OCI-LY7 (cell line): ENCODE measurements around the gene TEKT2.

Experiments
- EZH2phosphoT487 ChIP-seq: fragments of 200-600 bp; sonication (generic); IDR thresholded peaks from 2 replicates; pipeline ENCODE4 v1.6.1; 2018; ENCODE audit warnings: low read depth, borderline replicate concordance, mild to moderate bottlenecking, mixed run types, antibody characterized with exemption, low read length, moderate library complexity, mixed read lengths
- TF ChIP-seq, protein P1 (sequence below): fragments of 200-600 bp; sonication (generic); conservative IDR thresholded peaks from 2 replicates; pipeline ENCODE4 v1.5.1; 2014; ENCODE audit warnings: mild to moderate bottlenecking, antibody characterized with exemption, low read length, moderate library complexity, mixed read lengths

GRCh38 chr1:36081926-36082485 lies 1.9 kb upstream of the TEKT2 start:
- TF ChIP-seq, protein P1, sequence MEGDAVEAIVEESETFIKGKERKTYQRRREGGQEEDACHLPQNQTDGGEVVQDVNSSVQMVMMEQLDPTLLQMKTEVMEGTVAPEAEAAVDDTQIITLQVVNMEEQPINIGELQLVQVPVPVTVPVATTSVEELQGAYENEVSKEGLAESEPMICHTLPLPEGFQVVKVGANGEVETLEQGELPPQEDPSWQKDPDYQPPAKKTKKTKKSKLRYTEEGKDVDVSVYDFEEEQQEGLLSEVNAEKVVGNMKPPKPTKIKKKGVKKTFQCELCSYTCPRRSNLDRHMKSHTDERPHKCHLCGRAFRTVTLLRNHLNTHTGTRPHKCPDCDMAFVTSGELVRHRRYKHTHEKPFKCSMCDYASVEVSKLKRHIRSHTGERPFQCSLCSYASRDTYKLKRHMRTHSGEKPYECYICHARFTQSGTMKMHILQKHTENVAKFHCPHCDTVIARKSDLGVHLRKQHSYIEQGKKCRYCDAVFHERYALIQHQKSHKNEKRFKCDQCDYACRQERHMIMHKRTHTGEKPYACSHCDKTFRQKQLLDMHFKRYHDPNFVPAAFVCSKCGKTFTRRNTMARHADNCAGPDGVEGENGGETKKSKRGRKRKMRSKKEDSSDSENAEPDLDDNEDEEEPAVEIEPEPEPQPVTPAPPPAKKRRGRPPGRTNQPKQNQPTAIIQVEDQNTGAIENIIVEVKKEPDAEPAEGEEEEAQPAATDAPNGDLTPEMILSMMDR, result peak; percentile 36; the same call in 1 of the 2 replicates
- TF ChIP-seq EZH2phosphoT487, result no peak
